Endodermal cell (in vitro differentiated cells): Measurements from ENCODE around the gene CEACAM5. TPM values are rescaled to one million over a fixed set of nuclear protein-coding genes. Genes with fewer than 3 reads are reported as not detected.

Experiments used
- DNase-seq: peaks from one replicate; pipeline ENCODE4 v3.0.0-alpha.2; 2017
- H3K27ac ChIP-seq: 2 replicates; pipeline ENCODE4 v1.5.1; 2013; ENCODE audit warnings: mild to moderate bottlenecking, low read depth, low read length, moderate library complexity
- H3K27me3 ChIP-seq: 2 replicates; pipeline ENCODE4 v1.6.1; 2013; ENCODE audit warnings: mild to moderate bottlenecking, low read length, moderate library complexity; ENCODE audit not compliant: insufficient read depth, control insufficient read depth, poor library complexity, severe bottlenecking
- H3K36me3 ChIP-seq: 2 replicates; pipeline ENCODE4 v1.7.0; 2013; ENCODE audit warnings: mild to moderate bottlenecking, low read length, moderate library complexity; ENCODE audit not compliant: control insufficient read depth, insufficient read depth
- H3K4me1 ChIP-seq: one replicate; pipeline ENCODE4 v1.7.0; 2013; ENCODE audit warnings: low read length; ENCODE audit not compliant: control insufficient read depth, insufficient read depth
- H3K4me3 ChIP-seq: 2 replicates; pipeline ENCODE4 v1.5.1; 2013; ENCODE audit warnings: mild to moderate bottlenecking, low read length, moderate library complexity
- H3K9ac ChIP-seq: 2 replicates; pipeline ENCODE4 v1.6.1; 2013; ENCODE audit warnings: mild to moderate bottlenecking, low read length, moderate library complexity; ENCODE audit not compliant: poor library complexity, severe bottlenecking; ENCODE audit errors: extremely low read depth
- H3K9me3 ChIP-seq: 2 replicates; pipeline ENCODE4 v1.6.1; 2013; ENCODE audit warnings: mild to moderate bottlenecking, low read length, moderate library complexity; ENCODE audit not compliant: control insufficient read depth
- H3K27ac Mint-ChIP-seq: 2 replicates; pipeline ENCODE4 v1.8.0; 2020; ENCODE audit warnings: mixed read lengths
- H3K27me3 Mint-ChIP-seq: 2 replicates; pipeline ENCODE4 v1.8.0; 2021; ENCODE audit warnings: mild to moderate bottlenecking, mixed read lengths; ENCODE audit not compliant: insufficient read depth
- H3K36me3 Mint-ChIP-seq: 2 replicates; pipeline ENCODE4 v1.8.0; 2020; ENCODE audit warnings: low read depth, mixed read lengths
- H3K4me1 Mint-ChIP-seq: 2 replicates; pipeline ENCODE4 v1.8.0; 2020; ENCODE audit warnings: mixed read lengths
- H3K4me3 Mint-ChIP-seq: 2 replicates; pipeline ENCODE4 v1.8.0; 2020; ENCODE audit warnings: mild to moderate bottlenecking, moderate library complexity, mixed read lengths
- H3K9me3 Mint-ChIP-seq: 2 replicates; pipeline ENCODE4 v1.8.0; 2020; ENCODE audit warnings: mild to moderate bottlenecking, mixed read lengths
- CTCF ChIP-seq: fragments of 200-600 bp; sonication (generic); conservative IDR thresholded peaks from 2 replicates; pipeline ENCODE4 v1.5.0; 2021; ENCODE audit warnings: antibody characterized with exemption, mild to moderate bottlenecking
- WGBS, 2 experiments: methylation state at CpG; one replicate each; pipeline versions ENCODE4 v1.1.5 to v1.1.7; 2013; ENCODE audit warnings: missing lambda C conversion rate in 2 of 2, mixed read lengths in 1 of 2; ENCODE audit not compliant: insufficient coverage in 1 of 2, insufficient read length in 1 of 2; 5-methylcytosine and 5-hydroxymethylcytosine counted together
- total RNA-seq, 2 donors: library from RNA; stranded (reverse); fragmentation: NEBNext Ultra II Directional in 1 of 2; extraction: Animal tissue kit (Norgen Biotek cat#: 25700) in 1 of 2; gene quantifications; 2 replicates in 1 of 2; 3 replicates in 1 of 2; pipeline ENCODE4 v1.2.1, GENCODE V29; 2021

CEACAM5 gene
- total RNA-seq, 2 donors from 2014 or later, result not detected

- no peak overlapping the region for H3K4me3 ChIP-seq
- Mint-ChIP-seq H3K4me3 (no peak overlapping the region), H3K27ac (no peak overlapping the region), H3K36me3 (peaks cover 1% of the 10 kb centered on the region), H3K27me3 (no peaks in the 10 kb centered on the region), H3K9me3 (peaks cover 84% of the 10 kb centered on the region), H3K4me1 (no peaks in the 10 kb centered on the region)
- no peak overlapping the region for H3K27ac ChIP-seq
- no peaks in the 10 kb centered on the region for H3K9me3 ChIP-seq
- H3K9ac ChIP-seq, result no peak overlapping the region
- no peaks in the 10 kb centered on the region for H3K4me1 ChIP-seq
- H3K36me3 ChIP-seq, result no peaks in the 10 kb centered on the region
- TF ChIP-seq CTCF, result peak; percentile 45
- 53 to 70% methylated on average over 4 to 10 of the region's 10 CpGs for WGBS, 2 experiments
- peak; percentile 82 for DNase-seq
- H3K27me3 ChIP-seq, result no peaks in the 10 kb centered on the region
Observed at GRCh38 chr19:41701401-41702075, 6.9 kb upstream of the CEACAM5 start.

DNA sequence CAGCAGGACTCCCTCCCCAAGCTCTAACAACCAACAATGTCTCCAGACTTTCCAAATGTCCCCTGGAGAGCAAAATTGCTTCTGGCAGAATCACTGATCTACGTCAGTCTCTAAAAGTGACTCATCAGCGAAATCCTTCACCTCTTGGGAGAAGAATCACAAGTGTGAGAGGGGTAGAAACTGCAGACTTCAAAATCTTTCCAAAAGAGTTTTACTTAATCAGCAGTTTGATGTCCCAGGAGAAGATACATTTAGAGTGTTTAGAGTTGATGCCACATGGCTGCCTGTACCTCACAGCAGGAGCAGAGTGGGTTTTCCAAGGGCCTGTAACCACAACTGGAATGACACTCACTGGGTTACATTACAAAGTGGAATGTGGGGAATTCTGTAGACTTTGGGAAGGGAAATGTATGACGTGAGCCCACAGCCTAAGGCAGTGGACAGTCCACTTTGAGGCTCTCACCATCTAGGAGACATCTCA is 6.2 kb upstream of the CEACAM5 start:
- Mint-ChIP-seq H3K27me3 (no peaks in the 10 kb centered on the region), H3K9me3 (peaks cover 85% of the 10 kb centered on the region), H3K36me3 (peaks cover 1% of the 10 kb centered on the region), H3K4me1 (no peaks in the 10 kb centered on the region), H3K4me3 (no peak overlapping the region), H3K27ac (no peak overlapping the region)
- Histone ChIP-seq H3K9ac (no peak overlapping the region), H3K9me3 (no peaks in the 10 kb centered on the region), H3K4me1 (no peaks in the 10 kb centered on the region), H3K27ac (no peak overlapping the region), H3K36me3 (no peaks in the 10 kb centered on the region), H3K27me3 (no peaks in the 10 kb centered on the region), H3K4me3 (no peak overlapping the region)
- TF ChIP-seq CTCF, result no peak
- WGBS, 2 experiments, result 43 to 49% methylated on average over 2 to 3 of the region's 3 CpGs
- peak; percentile 10 for DNase-seq

- Histone ChIP-seq H3K9ac (no peak overlapping the region), H3K36me3 (no peaks in the 10 kb centered on the region), H3K27me3 (no peaks in the 10 kb centered on the region), H3K9me3 (no peaks in the 10 kb centered on the region), H3K27ac (no peak overlapping the region), H3K4me1 (no peaks in the 10 kb centered on the region), H3K4me3 (no peak overlapping the region)
- Mint-ChIP-seq H3K9me3 (peaks cover 85% of the 10 kb centered on the region), H3K27ac (no peak overlapping the region), H3K27me3 (no peaks in the 10 kb centered on the region), H3K36me3 (peaks cover under 1% of the 10 kb centered on the region), H3K4me1 (no peaks in the 10 kb centered on the region), H3K4me3 (no peak overlapping the region)
- peak; percentile 13 for DNase-seq
- WGBS, 2 experiments, result 71 to 84% methylated on average over 5 to 8 of the region's 8 CpGs
- TF ChIP-seq CTCF, result no peak
Observed at GRCh38 chr19:41703602-41704293, 4.7 kb upstream of the CEACAM5 start.
